GM21381 (cell line): ENCODE data around the gene PCYT2.

ENCODE experiments used
- ATAC-seq: cut with Tn5 transposase; IDR thresholded peaks from one replicate; pipeline ENCODE4 v1.9.1; 2021; ENCODE audit warnings: mild to moderate bottlenecking, moderate library complexity; ENCODE audit not compliant: unreplicated experiment

Gene PCYT2

DNA sequence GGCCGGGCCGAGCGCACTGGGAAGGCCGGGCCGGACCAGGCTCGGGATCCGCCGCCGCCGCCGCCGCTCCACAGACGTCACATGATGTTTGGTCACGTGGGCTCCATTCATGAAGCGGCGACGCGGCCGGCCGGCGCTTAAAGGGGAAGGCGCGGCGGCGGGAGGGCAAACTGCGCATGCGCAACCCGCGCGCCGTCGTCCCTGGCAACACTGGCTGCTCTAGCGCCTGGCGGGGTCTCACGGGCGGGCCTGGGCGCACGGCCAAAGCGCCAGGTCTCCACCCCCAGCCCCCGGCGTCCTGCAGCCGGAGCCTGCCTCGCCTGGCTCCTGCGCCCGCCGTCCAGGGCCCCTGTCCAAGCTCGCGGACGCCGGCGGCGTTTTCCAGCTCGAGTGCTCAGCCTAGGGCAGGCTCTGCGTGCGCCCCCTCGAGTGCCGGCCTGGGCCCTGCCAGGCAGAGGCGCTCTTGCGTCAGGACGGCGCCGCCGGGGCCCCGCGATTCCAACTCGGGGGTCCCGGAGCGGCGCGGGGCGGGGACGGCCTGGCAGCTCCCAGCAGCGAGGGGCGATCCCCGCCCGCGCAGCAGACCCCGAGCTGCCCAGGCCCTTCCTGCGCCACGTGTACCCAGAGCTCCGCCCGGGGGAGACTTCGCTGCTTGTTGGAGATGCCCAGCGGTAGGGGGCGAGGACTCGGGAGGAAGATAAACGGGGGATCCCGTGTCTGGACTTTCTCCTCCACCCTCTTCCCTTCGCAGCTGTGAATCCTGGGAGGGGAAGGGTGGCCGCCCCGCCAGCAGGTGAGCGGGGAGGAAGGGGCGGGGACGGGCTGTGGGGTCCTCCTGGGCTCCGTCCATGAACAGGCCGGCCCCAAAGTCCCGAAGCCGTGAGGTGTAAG, 16.7 kb upstream of the PCYT2 start, which contains the start of gene MAFG:
Gene MAFG, minus strand, starts transcription at position 83 of the 891 bp plus-strand sequence. CDS start 4,550 bp downstream, outside the sequence.
- ATAC-seq = peak; percentile 59

GRCh38 chr17:81927152-81927652, 16.0 kb upstream of the PCYT2 start:
- ATAC-seq = peak; percentile 12

- peak; percentile 23 for ATAC-seq
Measured at GRCh38 chr17:81926451-81927151, 15.4 kb upstream of the PCYT2 start.

DNA sequence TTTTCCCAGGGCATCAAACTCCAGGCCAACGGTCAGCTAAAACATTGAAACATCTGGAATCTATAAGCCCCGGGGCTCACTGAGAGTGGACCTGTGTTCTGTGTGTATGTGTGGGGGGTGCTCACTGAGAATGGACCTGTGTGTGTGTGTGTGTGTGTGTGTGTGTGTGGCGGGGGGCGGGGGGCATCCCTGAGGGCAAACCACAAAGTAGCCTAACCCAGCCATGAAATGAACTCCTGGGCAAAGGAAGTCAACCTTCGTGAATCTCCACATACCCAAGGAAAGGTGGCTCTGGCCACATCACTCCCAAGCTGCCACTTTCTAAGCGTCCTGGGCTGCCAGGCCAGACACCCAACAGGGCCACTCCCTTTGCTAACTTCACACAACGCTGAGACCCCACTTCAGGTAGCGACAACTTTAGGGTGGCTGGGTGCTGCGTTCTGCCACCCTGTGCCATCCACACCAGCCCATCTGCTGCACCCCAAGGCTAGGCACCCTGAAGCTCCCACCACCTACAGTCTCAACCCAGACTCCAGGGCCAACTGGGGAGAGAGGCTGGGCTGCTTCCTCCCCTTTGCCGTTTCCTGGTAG, 14.8 kb upstream of the PCYT2 start:
- no peak for ATAC-seq

DNA sequence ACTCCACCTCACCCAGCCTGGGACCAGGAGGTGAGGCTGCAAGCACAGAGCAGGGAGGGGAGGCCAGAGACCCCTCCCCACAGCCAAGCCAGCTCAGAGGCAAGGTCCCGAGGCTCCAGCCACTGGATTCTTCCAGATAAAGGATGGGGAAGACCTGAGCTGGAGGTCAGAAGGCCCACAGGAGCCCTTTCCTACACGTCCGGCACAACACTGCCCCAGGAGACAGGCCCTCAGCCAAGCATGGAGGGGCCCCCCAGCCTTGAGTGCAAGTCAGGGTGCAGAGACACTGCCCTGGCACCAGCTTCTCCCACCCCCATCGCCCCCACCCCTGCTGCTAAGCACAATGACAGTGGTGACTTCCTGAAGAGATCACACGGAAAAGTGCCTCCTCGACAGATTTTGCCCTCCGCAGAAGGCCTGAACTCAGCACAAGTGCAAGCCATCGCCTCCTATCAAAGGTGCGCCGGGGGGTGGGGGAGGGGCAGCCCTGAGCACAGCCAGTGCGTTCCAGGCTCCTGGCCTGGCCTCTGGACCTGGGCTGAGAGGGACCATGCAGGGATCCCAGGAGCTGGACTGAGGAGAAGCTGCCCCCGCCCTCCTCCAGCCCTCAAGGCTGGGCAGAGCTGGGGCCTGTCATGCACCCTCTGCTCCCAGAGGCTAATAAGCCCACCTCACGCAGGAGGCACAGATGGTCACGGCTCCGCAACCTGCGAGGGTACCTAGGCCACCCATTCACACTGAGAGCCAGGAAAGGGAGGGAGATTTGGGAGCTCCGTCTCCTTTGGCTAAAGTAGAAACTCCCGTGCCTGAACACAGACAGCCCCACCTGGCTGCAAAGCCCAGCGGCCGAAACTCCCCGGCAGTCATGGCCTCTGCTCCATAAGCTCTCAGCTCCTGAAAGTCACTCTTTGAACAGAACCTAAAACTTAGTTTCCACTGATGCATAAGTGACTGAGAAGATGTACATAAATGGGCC, 13.6 kb upstream of the PCYT2 start:
- ATAC-seq = no peak

DNA sequence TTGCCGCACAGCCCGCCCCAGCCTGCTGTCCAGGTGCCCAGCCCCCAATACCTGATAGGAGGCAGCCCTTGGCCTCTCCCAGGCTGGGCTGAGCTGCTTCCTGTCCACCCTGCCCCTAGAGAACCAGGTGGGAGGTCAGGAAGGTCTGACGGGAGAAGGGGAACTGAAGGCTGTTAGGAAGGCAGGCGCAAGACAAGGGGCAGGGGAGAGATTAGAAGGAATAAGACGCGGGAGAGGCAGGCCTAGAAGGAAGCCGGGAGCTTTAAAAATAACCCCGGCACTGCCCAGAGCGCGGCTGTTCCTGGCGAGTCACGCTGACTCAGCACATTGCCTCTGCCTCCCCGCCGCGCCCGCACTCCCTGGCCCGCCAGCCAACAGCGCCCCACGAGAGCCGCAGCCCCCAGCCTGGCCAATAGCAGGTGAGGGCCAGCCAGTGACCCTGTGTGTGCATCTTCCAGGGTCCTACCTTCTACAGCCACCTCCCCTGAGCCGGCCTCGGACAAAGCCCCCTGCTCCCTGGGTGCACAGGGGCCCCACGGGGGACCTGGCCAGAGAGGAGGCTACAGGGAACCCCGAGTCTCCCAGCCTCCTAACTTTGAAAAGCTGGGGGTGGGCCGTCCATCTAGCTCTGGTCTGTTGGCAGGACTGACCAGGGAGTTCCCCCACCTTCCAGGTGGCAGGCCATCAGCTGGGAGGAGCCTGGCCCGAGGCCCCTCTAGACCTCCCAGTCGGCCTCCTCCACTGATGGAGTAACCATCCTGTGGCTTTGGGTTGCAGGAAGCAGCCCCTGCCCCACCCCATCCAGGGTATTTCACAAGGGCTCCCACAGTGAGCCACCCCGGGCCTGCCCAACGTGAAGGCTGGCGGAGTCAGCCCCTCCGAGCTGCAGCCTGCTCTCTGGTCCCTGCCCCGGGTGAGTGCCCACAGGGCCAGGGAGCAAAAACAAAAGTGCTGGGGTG, 12.4 kb upstream of the PCYT2 start:
- ATAC-seq = no peak

DNA sequence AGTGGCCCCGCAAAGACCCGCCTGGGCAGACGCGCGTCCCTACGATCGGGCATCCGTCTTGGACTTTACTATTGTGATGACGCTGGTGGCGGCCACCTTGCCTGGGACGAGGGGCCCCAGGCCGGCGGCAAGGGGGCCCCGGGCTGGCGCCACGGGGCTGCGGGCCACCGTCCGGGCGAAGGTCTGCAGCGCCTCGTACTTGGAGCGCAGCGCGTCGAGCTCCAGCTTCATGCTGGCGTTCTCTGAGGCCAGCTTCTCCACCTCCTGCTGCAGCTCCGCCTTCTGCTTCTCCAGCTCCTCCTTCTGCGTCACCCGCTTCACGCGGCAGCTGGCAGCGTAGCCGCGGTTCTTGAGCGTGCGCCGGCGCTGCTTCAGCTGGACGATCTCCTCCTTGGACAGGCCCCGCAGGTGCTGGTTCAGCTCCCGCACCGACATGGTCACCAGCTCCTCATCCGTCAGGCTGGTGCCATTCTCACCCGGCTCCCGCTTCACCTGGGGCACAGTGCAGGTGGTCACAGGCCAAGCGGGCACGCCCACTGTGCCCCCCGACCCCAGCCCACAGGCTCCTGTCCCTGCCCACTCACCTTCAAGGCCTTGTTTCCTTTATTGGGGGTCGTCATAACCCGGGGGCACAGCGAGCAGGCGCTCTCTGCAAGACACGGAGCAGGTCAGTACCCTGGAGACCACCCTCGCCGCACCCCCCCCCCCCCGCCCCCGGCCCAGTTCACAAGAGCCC, 11.5 kb upstream of the PCYT2 start:
- no peak for ATAC-seq

DNA sequence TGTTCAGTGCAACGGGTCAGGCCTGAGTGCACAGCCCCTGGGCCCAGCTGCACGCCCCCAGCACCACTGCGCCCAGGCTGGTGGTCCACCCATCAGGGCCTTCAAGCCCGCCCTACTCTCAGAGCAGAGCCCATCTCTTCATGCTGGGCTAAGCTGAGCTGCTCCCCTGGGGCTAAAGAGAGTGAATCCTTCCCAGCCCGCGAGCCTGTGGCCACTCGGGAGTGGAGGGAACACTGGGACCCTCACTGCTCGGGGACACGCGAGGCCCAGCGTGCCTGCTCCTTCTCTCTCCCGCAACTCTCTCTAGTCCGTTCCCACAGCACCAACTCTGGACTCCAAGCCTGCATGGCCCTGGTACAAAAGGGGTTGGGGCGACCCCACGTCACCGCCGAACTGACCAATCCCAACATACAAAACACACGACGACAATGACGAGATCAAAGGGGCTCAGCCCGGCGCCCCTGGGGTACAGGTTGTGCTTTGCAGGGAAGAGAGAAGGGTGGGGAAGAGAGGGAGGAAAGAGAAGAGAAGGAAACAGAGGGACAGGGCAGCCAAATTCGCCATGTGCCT, 10.9 kb upstream of the PCYT2 start:
- no peak for ATAC-seq

DNA sequence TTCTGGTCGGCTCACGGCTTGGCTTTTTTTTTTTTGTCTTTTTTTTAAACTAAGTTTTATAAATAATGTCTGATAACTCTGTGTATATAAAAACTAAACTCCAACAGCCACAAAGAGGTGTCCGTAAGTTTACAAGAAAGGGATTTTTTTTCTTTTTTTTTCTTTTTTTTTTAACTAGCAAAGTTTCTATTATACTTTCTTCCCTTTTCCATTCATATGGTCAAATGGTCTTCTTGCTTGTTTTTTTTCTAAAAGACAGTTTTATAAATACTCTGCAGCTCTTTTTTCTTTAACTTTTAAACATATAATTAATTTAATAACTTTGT, 10.3 kb upstream of the PCYT2 start:
- no peak for ATAC-seq

GRCh38 chr17:81920612-81921536, 9.7 kb upstream of the PCYT2 start:
- no peak for ATAC-seq

DNA sequence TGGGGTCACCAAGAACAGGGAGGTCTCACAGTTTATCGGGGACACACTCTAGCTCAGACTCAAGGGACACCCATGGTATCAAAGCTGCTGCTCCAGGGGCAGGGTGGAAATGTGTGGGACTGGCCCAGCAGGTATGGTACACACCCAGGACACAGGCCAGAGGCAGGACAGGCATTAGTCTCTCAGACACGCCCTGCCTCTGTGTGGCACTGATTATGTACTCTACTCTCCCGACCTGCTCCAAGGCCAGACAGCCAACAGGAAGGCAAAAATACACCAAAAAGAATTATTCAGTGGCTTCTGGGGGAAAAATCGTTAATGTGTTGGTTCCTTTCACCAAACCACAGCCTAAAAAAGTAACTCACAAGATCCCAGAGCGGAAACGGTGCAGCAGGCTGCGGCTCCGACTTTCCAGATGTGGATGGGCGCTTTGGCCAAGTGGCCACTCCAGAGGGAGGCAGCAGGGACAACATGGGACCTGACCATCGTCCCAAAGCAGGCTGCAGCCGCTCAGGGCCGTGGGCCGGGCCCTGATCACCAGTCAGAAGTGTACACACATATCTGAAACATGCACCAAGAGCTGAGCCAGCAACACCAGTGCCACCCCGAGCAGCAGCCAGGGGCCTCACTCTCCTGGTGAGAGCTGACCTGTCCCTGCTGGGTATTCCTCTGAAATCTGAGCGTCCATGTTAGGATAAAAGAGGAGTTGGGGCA, 7.8 kb upstream of the PCYT2 start:
- no peak for ATAC-seq

DNA sequence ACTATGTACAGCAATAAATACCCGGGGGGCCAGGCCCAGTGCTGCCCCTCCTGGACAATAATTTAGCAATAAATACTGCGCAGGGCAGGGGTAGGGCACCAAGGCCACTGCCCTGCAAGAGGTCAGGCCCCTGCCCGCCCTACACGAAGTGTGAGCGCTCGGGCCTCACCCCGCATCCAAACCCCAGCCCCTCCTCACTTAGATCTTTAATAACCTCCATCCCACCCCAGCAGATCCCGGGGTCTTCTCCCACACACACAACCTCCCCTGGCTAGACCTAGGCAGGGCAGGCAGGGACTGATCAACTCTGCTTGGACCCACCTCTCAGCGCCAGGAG, 7.1 kb upstream of the PCYT2 start:
- ATAC-seq = peak; percentile 12

DNA sequence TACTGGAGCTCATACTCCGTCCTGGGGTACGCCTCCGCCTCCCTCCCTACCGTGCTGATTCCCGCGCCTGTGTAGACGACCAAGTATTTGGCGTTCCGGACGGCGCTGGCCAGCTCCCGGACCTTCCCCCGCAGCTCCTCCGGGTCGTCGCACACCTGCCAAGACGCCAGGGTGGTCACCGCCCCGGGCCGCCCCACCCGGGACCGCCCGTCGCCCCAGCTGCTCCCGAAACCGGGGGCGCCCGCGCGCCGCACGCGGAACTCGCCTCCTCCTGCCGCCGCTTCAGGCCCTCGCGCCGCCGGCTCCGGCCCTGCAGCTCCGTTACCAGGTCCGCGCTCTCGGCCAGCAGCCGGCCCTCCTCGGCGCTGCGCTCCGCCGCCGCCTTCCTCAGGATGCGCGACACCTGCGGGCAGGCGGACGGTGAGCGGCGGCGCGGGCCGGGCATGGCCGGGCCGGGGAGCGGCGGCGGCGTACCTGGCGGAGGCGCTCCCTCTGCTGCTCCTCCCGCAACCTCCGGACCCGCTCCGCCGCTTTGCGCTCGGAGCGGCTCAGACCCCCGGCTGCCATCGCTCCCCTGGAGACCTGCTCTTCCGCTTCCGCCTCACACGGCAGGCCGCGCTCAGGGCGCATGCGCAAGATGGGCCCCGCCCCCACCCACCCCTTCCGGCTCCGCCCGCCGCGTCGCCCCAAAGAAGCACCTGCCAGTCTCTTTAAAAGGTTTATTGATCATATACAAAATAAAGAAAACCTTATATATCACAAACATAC, 6.5 kb upstream of the PCYT2 start, which contains the start of gene SIRT7:
Gene SIRT7, minus strand, starts transcription at position 612 of the 768 bp plus-strand sequence. Its CDS starts 45 bp downstream, at position 567.
- peak; percentile 53 for ATAC-seq

GRCh38 chr17:81916234-81917001, 5.2 kb upstream of the PCYT2 start:
- ATAC-seq = no peak

GRCh38 chr17:81915331-81915730, 4.1 kb upstream of the PCYT2 start:
- ATAC-seq = no peak
